SK-N-MC (cell line): ENCODE measurements around the gene ETNK1.

Source experiments
- DNase-seq: peaks from one replicate; pipeline ENCODE4 v3.0.0-alpha.2; 2011; ENCODE audit warnings: low read depth, low spot score
- H3K27ac ChIP-seq: fragments of 200-600 bp; sonication (generic); 2 replicates; pipeline ENCODE4 v1.5.1; 2016; ENCODE audit warnings: mixed run types
- H3K36me3 ChIP-seq: fragments of 200-600 bp; sonication (generic); 2 replicates; pipeline ENCODE4 v1.6.1; 2017; ENCODE audit warnings: antibody characterized with exemption, low read length, mixed read lengths; ENCODE audit not compliant: insufficient read depth
- H3K4me3 ChIP-seq: fragments of 200-600 bp; sonication (generic); 2 replicates; pipeline ENCODE4 v1.5.1; 2016
- H3K9ac ChIP-seq: fragments of 200-600 bp; sonication (generic); 2 replicates; pipeline ENCODE4 v1.8.0; 2017; ENCODE audit warnings: mixed run types, mixed read lengths; ENCODE audit not compliant: insufficient read length
- H3K9me3 ChIP-seq: fragments of 200-600 bp; sonication (generic); 2 replicates; pipeline ENCODE4 v1.6.1; 2017; ENCODE audit warnings: low read depth, mild to moderate bottlenecking, antibody characterized with exemption, low read length, moderate library complexity, mixed read lengths
- EZH2 ChIP-seq: fragments of 200-600 bp; sonication (generic); IDR thresholded peaks from one replicate; pipeline ENCODE4 v1.6.1; 2017; ENCODE audit warnings: antibody characterized with exemption
- FOXP2 ChIP-seq: optimal IDR thresholded peaks from 2 replicates; pipeline ENCODE3; 2011; ENCODE audit warnings: mild to moderate bottlenecking, moderate library complexity; ENCODE audit not compliant: insufficient read depth; ENCODE audit errors: extremely low read length, control extremely low read depth
- POLR2AphosphoS5 ChIP-seq: IDR thresholded peaks from 2 replicates; pipeline ENCODE4 v1.6.1; 2012; ENCODE audit warnings: mild to moderate bottlenecking, low read depth, low read length, borderline replicate concordance

ETNK1 gene

DNA sequence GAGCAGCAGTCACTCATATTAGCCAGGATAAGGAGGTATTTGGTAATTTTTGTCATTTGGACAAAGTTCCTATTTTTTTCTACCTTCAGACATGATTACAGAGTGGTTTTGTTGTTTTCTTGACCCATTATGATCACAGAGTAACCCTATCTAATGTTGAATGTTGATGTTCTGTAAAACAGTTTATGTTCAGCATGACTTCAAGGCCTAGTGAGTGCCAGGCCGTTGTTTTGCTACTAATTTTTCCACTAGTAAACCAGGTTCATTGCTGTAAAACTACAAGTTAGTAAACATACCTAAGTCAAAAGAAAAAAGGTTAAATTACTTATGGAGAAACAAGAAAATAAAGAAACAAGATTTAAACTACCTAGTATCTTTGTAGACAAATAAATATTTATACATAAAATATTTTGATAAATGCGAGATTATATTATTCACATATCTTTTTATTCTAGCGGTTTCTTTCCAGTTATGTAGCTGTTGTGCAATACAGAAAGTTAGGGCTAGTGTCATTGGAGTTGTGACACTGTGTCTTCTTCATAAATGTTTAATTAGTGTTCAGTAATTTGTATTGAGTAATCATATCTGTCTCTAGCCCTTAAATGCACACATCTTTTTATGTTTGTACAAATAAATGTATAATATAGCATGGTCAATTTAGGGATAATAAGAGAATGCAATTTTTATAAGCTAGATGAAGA lies 16.5 kb downstream of the ETNK1 start:
- Histone ChIP-seq H3K4me3 (no peak overlapping the region), H3K36me3 (peaks cover 10% of the 10 kb centered on the region), H3K9me3 (no peaks in the 10 kb centered on the region), H3K27ac (no peak overlapping the region), H3K9ac (no peak overlapping the region)
- no peak for TF ChIP-seq FOXP2
- no peak for TF ChIP-seq POLR2AphosphoS5
- no peak for TF ChIP-seq EZH2
- no peak for DNase-seq

DNA sequence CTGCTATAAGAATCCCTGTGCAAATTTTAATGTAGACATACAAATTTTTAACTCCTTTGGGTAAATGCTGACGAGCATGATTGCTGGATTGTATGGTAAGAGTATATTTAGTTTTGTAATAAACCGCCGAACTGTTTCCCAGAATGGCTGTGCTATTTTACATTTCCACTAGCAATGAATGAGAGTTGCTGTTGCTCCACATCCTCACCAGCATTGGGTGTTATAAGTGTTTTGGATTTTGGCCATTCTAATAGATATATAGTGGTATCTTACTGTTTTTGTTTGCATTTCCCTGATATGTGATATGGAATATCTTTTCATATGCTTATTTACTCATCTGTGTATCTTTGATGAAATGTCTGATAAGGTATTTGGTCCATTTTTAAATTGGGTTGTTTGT lies 23.7 kb downstream of the ETNK1 start:
- TF ChIP-seq FOXP2 (no peak), POLR2AphosphoS5 (no peak), EZH2 (no peak)
- H3K9ac ChIP-seq: no peak overlapping the region
- peaks cover 53% of the 10 kb centered on the region for H3K36me3 ChIP-seq
- H3K4me3 ChIP-seq: no peak overlapping the region
- no peak for DNase-seq
- no peak overlapping the region for H3K27ac ChIP-seq
- H3K9me3 ChIP-seq: 0 out of 2 replicates have a peak, but pooled peaks cover 4% of the 10 kb centered on the region

DNA sequence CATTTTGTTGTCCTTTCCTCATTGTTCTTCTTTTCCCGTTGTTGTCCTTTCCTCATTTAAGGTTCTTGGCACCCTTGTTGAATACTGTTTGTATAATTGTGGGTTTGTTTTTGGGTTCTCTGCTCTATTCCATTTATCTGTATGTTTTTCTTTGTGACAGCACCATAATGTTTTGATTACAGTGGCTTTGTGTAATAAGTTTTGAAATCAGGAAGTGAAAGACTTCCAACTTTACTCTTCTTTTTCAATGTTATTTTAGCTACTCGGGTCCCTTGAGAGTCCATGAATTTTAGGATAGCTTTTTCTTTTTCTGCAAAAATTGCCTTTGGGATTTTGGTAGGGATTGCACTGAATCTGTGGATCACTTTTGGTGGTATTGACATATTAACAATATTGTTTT lies 28.1 kb downstream of the ETNK1 start:
- H3K9me3 ChIP-seq: 0 out of 2 replicates have a peak, but pooled peaks cover 4% of the 10 kb centered on the region
- no peak overlapping the region for H3K4me3 ChIP-seq
- H3K9ac ChIP-seq: no peak overlapping the region
- DNase-seq: no peak
- peaks cover 57% of the 10 kb centered on the region for H3K36me3 ChIP-seq
- TF ChIP-seq FOXP2: no peak
- peak overlapping the region; percentile 26; the same call in 1 of the 2 replicates for H3K27ac ChIP-seq

DNA sequence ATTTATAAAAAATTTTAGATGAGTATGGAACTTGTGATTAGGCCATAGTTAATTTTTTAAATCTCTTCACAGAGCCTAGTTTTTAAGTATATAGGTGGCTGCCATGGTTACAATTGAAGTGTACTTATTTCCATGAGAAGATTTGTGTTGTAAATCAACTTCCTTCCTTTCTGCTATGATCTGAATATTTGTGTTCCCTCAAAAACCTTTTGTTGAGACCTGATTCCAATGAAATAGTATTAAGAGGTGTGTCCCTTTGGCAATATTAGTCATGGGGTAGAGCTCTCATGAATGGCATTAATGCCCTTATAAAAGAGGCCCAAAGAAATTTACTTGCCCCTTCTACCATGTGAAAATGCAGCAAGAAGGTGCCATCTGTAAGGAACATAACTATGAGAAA lies 28.8 kb downstream of the ETNK1 start:
- DNase-seq: no peak
- no peak overlapping the region for H3K9ac ChIP-seq
- H3K36me3 ChIP-seq: peaks cover 52% of the 10 kb centered on the region
- peak overlapping the region; percentile 14; the same call in 1 of the 2 replicates for H3K4me3 ChIP-seq
- no peak overlapping the region for H3K27ac ChIP-seq
- 0 out of 2 replicates have a peak, but pooled peaks cover 4% of the 10 kb centered on the region for H3K9me3 ChIP-seq
- TF ChIP-seq EZH2 (no peak), POLR2AphosphoS5 (no peak), FOXP2 (no peak)

DNA sequence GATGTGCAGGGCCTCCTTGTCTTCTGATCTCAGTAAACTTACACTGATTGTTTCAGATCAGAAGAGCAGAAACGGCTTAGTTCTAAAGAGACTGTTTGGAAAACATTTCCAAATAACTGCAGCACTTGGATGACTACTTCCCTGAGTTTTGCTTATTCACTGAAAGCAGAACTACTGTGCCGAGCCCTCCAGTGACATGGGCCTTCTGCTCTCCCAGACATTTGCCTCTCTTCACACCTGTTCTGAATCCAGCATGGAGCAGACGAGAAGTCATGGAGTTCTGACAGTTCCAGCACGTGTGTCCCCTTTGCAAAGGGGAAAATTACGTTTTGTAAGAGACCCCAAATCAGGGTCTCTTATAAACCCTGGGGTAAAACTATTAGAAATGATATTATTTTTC lies 31.4 kb downstream of the ETNK1 start:
- no peak overlapping the region for H3K27ac ChIP-seq
- no peak overlapping the region for H3K9ac ChIP-seq
- TF ChIP-seq EZH2: no peak
- no peak for TF ChIP-seq POLR2AphosphoS5
- no peak for TF ChIP-seq FOXP2
- no peak overlapping the region for H3K4me3 ChIP-seq
- H3K36me3 ChIP-seq: peaks cover 46% of the 10 kb centered on the region
- no peak for DNase-seq
- H3K9me3 ChIP-seq: 0 out of 2 replicates have a peak, but pooled peaks cover 4% of the 10 kb centered on the region

DNA sequence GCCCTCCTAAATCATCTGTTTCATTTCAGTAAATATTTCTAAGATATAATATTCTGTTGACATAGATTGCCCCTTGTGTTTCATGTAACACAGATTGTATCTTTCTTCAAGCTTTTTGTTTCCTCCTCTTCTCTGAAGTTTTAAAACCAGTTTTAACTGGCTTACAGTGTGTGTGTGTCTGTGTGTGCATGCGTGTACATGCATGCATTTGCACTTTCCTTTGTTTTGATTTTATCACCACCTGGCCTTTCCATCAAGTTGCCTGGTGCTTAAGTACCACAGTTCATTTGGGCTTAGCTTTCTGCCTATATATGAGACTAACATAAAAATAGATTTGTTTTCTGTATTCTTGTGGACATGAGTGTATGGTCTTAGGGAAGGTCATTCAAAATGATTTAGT lies 31.9 kb downstream of the ETNK1 start:
- 0 out of 2 replicates have a peak, but pooled peaks cover 4% of the 10 kb centered on the region for H3K9me3 ChIP-seq
- no peak for DNase-seq
- H3K27ac ChIP-seq: no peak overlapping the region
- H3K36me3 ChIP-seq: peaks cover 45% of the 10 kb centered on the region
- H3K4me3 ChIP-seq: no peak overlapping the region
- TF ChIP-seq POLR2AphosphoS5: no peak
- TF ChIP-seq FOXP2: no peak
- no peak for TF ChIP-seq EZH2
- H3K9ac ChIP-seq: no peak overlapping the region

DNA sequence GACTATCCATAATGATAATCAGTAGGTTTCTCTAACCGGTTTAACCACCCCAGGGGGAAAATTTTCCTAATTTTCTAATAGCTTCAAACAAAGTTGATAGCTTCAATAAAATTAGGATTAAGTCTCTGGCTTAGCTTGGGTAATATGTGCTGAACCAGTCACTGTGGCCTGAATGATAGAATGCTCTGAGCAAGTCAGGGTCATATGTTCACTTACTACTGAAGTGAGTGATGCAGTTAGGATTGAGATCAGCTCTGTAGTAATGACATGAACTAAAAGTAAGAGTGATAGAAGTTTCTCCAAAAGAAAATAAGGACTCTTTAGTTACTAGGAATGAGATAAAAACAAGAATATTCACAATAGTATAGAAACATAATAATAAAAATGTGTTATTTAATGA lies 32.6 kb downstream of the ETNK1 start:
- no peak overlapping the region for H3K27ac ChIP-seq
- DNase-seq: no peak
- H3K36me3 ChIP-seq: peaks cover 38% of the 10 kb centered on the region
- no peak for TF ChIP-seq FOXP2
- no peak for TF ChIP-seq EZH2
- no peak for TF ChIP-seq POLR2AphosphoS5
- H3K9me3 ChIP-seq: no peaks in the 10 kb centered on the region
- no peak overlapping the region for H3K9ac ChIP-seq
- no peak overlapping the region for H3K4me3 ChIP-seq

DNA sequence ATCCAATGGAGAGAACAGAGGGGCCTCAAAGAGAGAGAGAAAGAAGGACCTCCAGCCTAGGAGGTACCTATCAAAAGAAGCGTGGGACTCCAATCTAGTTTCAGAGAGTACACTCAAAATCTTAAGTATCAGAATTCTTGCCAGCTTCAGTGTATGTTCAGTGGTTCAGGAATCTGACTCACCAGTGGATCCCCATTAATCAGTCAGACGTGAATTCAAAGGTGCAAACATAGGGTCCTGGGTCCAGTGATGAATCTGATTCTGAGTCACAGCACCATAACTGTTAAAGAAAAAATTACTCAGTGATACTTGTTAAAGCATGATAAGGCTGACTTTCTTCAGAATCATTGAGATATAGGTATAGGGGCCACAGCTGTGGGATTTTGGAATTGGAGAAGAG lies 33.2 kb downstream of the ETNK1 start:
- no peak for DNase-seq
- TF ChIP-seq EZH2 (no peak), FOXP2 (no peak), POLR2AphosphoS5 (no peak)
- no peak overlapping the region for H3K27ac ChIP-seq
- H3K9me3 ChIP-seq: no peaks in the 10 kb centered on the region
- peaks cover 38% of the 10 kb centered on the region for H3K36me3 ChIP-seq
- no peak overlapping the region for H3K9ac ChIP-seq
- H3K4me3 ChIP-seq: no peak overlapping the region

DNA sequence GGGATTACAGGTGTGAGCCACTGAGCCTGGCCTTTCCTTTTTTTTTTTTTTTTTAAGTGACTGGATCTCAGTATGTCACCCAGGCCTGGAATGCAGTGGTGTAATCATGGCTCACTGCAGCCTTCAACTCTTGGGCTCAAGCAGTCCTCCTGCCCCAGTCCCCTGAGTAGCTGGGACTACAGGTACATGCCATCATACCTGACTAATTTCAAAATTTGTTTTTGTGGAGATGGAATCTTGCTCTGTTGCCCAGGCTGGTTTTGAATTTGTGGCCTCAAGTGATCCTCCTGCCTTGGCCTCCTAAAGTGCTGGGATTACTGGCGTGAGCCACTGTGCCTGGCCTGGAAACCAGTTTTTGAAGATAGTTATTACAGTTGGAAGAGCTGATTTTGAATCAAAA lies 37.4 kb downstream of the ETNK1 start:
- no peak overlapping the region for H3K27ac ChIP-seq
- no peak overlapping the region for H3K4me3 ChIP-seq
- DNase-seq: no peak
- TF ChIP-seq EZH2 (no peak), FOXP2 (no peak), POLR2AphosphoS5 (no peak)
- peaks cover 30% of the 10 kb centered on the region for H3K36me3 ChIP-seq
- no peak overlapping the region for H3K9ac ChIP-seq
- no peaks in the 10 kb centered on the region for H3K9me3 ChIP-seq
